Measurements from ENCODE around the gene ALPG.

The ALPG gene

DNA sequence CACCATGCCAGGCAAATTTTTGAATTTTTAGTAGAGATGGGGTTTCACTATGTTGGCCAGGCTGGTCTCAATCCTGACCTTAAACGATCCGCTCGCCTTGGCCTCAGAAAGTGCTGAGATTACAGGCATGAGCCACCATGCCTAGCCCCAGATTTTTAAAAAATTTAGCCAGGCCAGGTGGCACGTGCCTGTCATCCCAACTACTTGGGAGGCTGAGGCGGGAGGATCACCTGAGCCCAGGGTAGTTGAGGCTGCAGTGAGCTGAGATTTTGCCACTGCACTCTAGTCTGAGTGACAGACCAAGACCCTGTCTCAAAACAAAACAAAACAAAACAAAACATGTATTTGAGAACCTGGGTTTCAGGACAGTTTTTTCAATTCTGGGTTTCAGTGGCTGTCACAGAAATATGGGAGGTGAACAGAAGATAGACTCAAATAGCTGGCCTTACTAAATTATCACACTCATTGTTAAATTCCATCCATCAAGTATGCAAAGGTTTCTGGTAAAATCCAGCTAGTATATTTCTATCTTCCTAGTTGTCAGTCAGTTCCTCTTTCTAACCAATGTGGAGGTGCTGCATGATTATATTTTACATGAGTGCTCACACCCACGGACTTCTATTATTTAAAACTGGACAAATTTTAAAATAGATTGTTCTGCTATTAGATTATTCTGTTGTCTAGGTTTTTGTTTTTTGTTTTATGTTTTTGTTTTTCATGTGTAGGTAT, 5.4 kb downstream of the ALPG start:
- TF ChIP-seq POLR2AphosphoS5 (IDR thresholded peaks at IDR 0.05; ENCODE audit: low read depth, low read length) (no peak), TAF1 (IDR thresholded peaks at IDR 0.05; ENCODE audit: borderline replicate concordance, insufficient read depth, low read length) (no peak), SIN3A (IDR thresholded peaks at IDR 0.05; ENCODE audit: borderline replicate concordance, insufficient read depth, low read length) (no peak), FOXP2 (optimal IDR thresholded peaks at IDR 0.05; ENCODE audit: borderline replicate concordance, extremely low read depth, extremely low read length, insufficient read depth) (no peak)
- TF ChIP-seq, protein P1, sequence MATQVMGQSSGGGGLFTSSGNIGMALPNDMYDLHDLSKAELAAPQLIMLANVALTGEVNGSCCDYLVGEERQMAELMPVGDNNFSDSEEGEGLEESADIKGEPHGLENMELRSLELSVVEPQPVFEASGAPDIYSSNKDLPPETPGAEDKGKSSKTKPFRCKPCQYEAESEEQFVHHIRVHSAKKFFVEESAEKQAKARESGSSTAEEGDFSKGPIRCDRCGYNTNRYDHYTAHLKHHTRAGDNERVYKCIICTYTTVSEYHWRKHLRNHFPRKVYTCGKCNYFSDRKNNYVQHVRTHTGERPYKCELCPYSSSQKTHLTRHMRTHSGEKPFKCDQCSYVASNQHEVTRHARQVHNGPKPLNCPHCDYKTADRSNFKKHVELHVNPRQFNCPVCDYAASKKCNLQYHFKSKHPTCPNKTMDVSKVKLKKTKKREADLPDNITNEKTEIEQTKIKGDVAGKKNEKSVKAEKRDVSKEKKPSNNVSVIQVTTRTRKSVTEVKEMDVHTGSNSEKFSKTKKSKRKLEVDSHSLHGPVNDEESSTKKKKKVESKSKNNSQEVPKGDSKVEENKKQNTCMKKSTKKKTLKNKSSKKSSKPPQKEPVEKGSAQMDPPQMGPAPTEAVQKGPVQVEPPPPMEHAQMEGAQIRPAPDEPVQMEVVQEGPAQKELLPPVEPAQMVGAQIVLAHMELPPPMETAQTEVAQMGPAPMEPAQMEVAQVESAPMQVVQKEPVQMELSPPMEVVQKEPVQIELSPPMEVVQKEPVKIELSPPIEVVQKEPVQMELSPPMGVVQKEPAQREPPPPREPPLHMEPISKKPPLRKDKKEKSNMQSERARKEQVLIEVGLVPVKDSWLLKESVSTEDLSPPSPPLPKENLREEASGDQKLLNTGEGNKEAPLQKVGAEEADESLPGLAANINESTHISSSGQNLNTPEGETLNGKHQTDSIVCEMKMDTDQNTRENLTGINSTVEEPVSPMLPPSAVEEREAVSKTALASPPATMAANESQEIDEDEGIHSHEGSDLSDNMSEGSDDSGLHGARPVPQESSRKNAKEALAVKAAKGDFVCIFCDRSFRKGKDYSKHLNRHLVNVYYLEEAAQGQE (IDR thresholded peaks at IDR 0.05; ENCODE audit: insufficient read depth in 1 of 2, low read depth in 2 of 2, low read length in 2 of 2): no peak

DNA sequence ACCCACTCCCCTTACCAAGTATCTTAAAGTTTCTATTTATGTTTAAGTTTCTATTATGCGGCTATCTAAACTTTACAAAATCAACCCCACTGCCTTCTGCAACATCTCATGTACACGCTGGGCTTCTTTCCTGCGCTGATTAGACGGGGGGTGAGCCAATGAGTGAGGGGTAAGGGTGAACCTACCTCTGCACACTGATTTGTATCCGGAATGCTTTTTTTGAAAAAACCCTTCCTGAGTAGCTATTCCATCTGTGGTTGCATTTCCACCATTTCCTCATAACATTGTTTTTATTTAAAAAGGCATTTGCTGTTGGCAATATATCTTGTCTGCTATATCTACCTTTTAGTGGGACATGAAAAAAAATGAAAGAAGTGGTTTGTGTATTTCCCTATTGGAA, 6.3 kb downstream of the ALPG start:
- TF ChIP-seq SIN3A (IDR thresholded peaks at IDR 0.05; ENCODE audit: borderline replicate concordance, insufficient read depth, low read length) (no peak), POLR2AphosphoS5 (IDR thresholded peaks at IDR 0.05; ENCODE audit: low read depth, low read length) (no peak), FOXP2 (optimal IDR thresholded peaks at IDR 0.05; ENCODE audit: borderline replicate concordance, extremely low read depth, extremely low read length, insufficient read depth) (no peak), TAF1 (IDR thresholded peaks at IDR 0.05; ENCODE audit: borderline replicate concordance, insufficient read depth, low read length) (no peak)
- TF ChIP-seq, protein P1 (IDR thresholded peaks at IDR 0.05; ENCODE audit: insufficient read depth in 1 of 2, low read depth in 2 of 2, low read length in 2 of 2): no peak

DNA sequence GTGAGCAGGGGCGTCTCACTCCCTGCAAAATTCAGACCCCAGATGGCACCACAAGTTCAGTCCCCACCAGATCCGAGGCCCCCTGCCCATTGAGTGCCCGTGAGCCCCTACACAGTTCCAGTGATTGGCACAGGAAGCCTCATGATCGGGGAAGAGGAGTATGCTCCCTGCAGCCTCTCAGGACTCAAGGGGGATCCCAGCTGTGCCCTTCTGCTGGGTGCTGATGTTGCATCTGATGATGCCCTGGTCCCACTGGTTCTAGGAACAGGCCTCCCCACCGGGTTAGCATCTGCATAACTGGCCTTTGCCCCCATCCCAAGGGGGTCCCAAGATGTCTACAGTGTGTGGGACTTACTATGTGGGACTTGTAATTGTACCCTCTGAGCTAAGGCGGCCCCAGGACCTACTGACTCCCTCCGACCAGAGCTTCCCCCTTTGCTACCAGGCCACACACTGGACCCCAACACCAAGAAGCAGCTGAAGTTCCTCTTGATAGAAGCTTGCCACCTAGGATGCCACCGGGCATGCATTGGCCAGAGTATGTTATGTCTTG, 8.6 kb downstream of the ALPG start:
- TF ChIP-seq TAF1 (IDR thresholded peaks at IDR 0.05; ENCODE audit: borderline replicate concordance, insufficient read depth, low read length): no peak
- no peak for TF ChIP-seq POLR2AphosphoS5 (IDR thresholded peaks at IDR 0.05; ENCODE audit: low read depth, low read length)
- no peak for TF ChIP-seq SIN3A (IDR thresholded peaks at IDR 0.05; ENCODE audit: borderline replicate concordance, insufficient read depth, low read length)
- TF ChIP-seq FOXP2 (optimal IDR thresholded peaks at IDR 0.05; ENCODE audit: borderline replicate concordance, extremely low read depth, extremely low read length, insufficient read depth): no peak
- TF ChIP-seq, protein P1 (IDR thresholded peaks at IDR 0.05; ENCODE audit: insufficient read depth in 1 of 2, low read depth in 2 of 2, low read length in 2 of 2): no peak

DNA sequence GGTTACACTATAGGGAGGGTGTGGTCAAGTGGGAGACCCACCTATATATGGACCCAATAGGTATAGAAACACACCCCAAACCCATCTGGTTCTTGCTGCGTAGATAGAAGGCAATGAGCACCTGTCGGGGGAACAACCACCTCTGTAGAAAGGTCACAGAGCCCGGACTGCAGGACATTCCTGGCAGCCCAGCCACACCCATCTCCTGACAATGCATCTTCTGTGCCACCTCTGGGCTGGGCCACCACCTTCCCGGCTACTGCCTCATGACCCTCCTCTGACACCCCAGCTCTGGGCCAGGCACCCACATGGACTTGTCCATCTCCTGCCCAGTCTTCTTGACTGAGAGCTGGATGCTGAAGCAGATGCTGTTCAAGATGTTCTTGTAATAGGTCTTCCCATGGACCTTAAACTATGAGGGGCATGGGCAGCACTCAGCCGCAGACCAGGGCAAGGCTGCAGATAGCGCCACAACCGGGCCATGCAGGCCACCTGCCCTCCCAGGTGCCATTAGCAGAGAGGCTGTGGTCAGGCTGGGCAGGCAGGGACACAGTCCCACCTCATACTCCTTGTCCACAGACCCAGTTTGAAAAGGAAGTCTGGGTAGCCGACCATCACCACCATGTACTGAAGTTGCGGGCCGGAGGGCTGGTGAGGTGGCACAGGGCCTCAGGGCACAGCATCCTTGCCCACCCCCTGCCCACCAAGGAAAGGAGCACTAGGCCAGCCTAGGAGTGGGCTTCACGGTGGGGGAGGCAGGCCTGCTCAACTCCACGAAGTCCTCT, 9.3 kb downstream of the ALPG start:
- TF ChIP-seq TAF1 (IDR thresholded peaks at IDR 0.05; ENCODE audit: borderline replicate concordance, insufficient read depth, low read length) (no peak), POLR2AphosphoS5 (IDR thresholded peaks at IDR 0.05; ENCODE audit: low read depth, low read length) (no peak), FOXP2 (optimal IDR thresholded peaks at IDR 0.05; ENCODE audit: borderline replicate concordance, extremely low read depth, extremely low read length, insufficient read depth) (no peak), SIN3A (IDR thresholded peaks at IDR 0.05; ENCODE audit: borderline replicate concordance, insufficient read depth, low read length) (no peak)
- TF ChIP-seq, protein P1 (IDR thresholded peaks at IDR 0.05; ENCODE audit: insufficient read depth in 1 of 2, low read depth in 2 of 2, low read length in 2 of 2): no peak
